ENCODE measurements around the gene MAPK9. TPM values are rescaled to one million over a fixed set of nuclear protein-coding genes. Genes with fewer than 3 reads are reported as not detected.
A peak's percentile ranks its signal among the peaks of the same experiment; 100 is the strongest.

The MAPK9 gene
- total and polyA plus RNA-seq, 7 experiments from 2014 or later = 14.7 to 41.4 (median 30.4) TPM

DNA sequence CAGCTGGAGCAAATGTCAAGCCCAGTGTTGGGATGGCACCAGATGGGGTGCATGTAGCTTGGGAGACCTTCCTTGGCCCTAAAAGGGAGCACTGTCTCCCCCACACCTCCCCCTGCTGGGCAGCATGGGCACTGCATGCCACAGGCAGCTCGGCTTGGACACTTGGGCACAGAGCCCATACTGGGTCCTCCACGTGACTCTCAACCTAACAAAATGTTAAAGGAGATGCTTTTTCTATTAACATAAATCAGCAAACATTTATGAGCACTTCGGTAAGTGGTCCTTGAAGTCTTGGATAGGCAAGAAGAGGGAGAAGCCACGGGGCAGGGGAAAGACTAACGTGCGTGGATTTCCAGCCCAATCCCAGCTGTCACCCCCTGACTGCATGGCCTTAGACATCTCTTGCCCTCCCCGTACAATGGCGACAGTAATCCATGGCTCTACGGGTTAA lies 23.9 kb upstream of the MAPK9 start:
- H3K9me3 Mint-ChIP-seq = no peaks in the 10 kb centered on the region
- peak; percentile 52 to 79 (median 66) for DNase-seq
- intact Hi-C loops (cut with micrococcal nuclease) = loop anchor here (1.0 to 5.0 kb wide), 3 partner anchors 22 to 118 kb away; no protein-coding TSS in a partner anchor
- ChIA-PET CTCF (interaction anchor here (0.6 to 4.8 kb wide), 10 partner anchors 8 to 523 kb away, joined by 3 to 72 read pairs (median 4); partner anchors contain the start of gene MAPK9), POLR2A (interaction anchor here (0.9 to 3.6 kb wide), 3 partner anchors 11 to 25 kb away, joined by 3 to 39 read pairs (median 3); partner anchors contain the start of gene MAPK9)
- Histone ChIP-seq H3K36me3 (ENCODE audit: control insufficient read depth in 2 of 3, insufficient read depth in 3 of 3, low read length in 3 of 3) (no peaks in the 10 kb centered on the region), H3K4me1 (ENCODE audit: control insufficient read depth in 2 of 2, insufficient read depth in 2 of 2, low read length in 2 of 2) (no peaks in the 10 kb centered on the region), H3K27me3 (ENCODE audit: control insufficient read depth in 2 of 2, insufficient read depth in 2 of 2, low read length in 2 of 2) (no peaks in the 10 kb centered on the region), H3K4me3 (ENCODE audit: low read length) (no peak overlapping the region), H3K27ac (ENCODE audit: low read depth, low read length) (no peak overlapping the region), H3K9me3 (ENCODE audit: control insufficient read depth in 2 of 3, low read length in 3 of 3) (no peaks in the 10 kb centered on the region)
- no peak overlapping the region for H3K27ac Mint-ChIP-seq
- H3K4me3 Mint-ChIP-seq = peak overlapping the region in 1 of 10 donors; percentile 30
- no peaks in the 10 kb centered on the region for H3K36me3 Mint-ChIP-seq
- H3K4me1 Mint-ChIP-seq = peaks cover 0 to 8% (median 0%) of the 10 kb centered on the region in 7 donors
- peak; percentile 96 for ATAC-seq
- no peaks in the 10 kb centered on the region for H3K27me3 Mint-ChIP-seq

DNA sequence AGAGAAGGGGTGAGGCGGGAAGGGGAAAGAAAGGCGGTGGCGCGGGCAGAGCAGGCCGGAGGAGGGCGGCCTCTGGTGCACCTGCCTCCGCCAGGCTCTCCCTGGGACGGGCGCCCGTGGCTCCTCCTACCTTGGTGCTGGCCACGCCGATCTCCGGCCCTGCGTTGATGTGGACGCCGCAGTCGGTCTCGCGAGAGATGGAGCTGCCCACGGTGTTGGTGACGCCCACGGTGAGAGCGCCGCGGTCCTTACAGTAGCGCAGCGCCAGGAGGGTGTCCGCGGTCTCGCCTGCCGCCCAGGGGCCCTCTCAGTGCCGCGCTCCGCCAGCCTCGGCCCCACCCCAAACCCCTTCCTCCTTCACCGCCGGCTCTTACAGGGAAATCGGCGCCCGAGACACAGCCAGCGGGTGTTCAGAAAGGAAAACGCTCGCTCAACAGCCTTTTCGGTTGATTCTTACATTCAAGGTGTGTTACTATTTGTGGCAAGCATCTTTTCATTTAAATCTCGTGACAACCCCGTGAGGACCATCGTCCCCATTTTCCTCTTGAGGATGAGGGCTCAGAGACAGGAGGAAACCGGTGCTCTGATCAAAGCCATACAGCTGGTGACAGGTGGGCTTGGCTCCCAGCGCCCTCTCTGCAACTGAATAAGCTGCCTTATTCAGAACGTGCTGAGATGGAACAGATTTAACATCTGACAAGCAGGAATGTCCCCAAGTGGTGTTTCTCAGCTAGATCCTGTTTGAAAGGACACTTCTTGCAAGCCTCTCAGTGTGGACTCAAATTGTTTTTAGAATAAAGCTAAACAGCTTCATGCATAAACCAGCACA lies 22.0 kb upstream of the MAPK9 start:
- ATAC-seq = no peak
- H3K4me1 Mint-ChIP-seq = peaks cover 0 to 8% (median 0%) of the 10 kb centered on the region in 7 donors
- H3K9me3 Mint-ChIP-seq = no peaks in the 10 kb centered on the region
- Histone ChIP-seq H3K36me3 (ENCODE audit: control insufficient read depth in 2 of 3, insufficient read depth in 3 of 3, low read length in 3 of 3) (no peaks in the 10 kb centered on the region), H3K4me1 (ENCODE audit: control insufficient read depth in 2 of 2, insufficient read depth in 2 of 2, low read length in 2 of 2) (no peaks in the 10 kb centered on the region), H3K4me3 (ENCODE audit: low read length) (no peak overlapping the region), H3K27me3 (ENCODE audit: control insufficient read depth in 2 of 2, insufficient read depth in 2 of 2, low read length in 2 of 2) (no peaks in the 10 kb centered on the region), H3K9me3 (ENCODE audit: control insufficient read depth in 2 of 3, low read length in 3 of 3) (no peaks in the 10 kb centered on the region), H3K27ac (ENCODE audit: low read depth, low read length) (no peak overlapping the region)
- peak in 4 of 9 donors; percentile 31 to 43 (median 36) for DNase-seq
- peak overlapping the region in 7 of 10 donors; percentile 68 to 77 (median 75) for H3K4me3 Mint-ChIP-seq
- H3K36me3 Mint-ChIP-seq = no peaks in the 10 kb centered on the region
- ChIA-PET CTCF (interaction anchor here (0.7 to 4.8 kb wide), 9 partner anchors 9 to 157 kb away, joined by 3 to 72 read pairs (median 4); partner anchors contain the start of gene MAPK9), POLR2A (interaction anchor here (3.6 kb wide), 1 partner anchor 20 kb away, joined by 39 read pairs; the partner anchor contains the start of gene MAPK9)
- no peaks in the 10 kb centered on the region for H3K27me3 Mint-ChIP-seq
- H3K27ac Mint-ChIP-seq = peak overlapping the region in 5 of 9 donors; percentile 33 to 69 (median 59)
- intact Hi-C loops (cut with micrococcal nuclease) = loop anchor here in 1 of 2 donors (2.0 kb wide), 1 partner anchor 113 kb away; no protein-coding TSS in a partner anchor

DNA sequence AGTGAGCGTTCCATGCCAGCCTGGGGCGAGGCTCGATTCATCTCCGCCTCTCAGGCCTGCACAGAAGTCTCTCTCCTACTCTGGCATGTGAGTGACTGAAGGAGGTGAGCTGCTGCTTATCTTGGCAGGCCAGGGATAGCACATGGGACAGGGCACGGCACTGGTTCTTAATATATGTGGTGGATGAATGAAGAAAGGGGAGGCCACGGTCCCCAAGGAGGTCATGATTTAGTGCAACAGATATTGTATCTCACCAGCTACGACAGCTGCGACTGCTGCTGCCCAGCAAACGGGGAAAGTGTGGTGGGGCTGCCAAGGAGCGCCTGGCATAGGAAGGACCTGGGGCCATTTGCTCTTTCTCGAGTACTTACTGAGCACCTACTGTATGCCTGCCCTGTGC lies 19.3 kb upstream of the MAPK9 start:
- Histone ChIP-seq H3K27ac (ENCODE audit: low read depth, low read length) (no peak overlapping the region), H3K4me1 (ENCODE audit: control insufficient read depth in 2 of 2, insufficient read depth in 2 of 2, low read length in 2 of 2) (no peaks in the 10 kb centered on the region), H3K4me3 (ENCODE audit: low read length) (no peak overlapping the region), H3K27me3 (ENCODE audit: control insufficient read depth in 2 of 2, insufficient read depth in 2 of 2, low read length in 2 of 2) (no peaks in the 10 kb centered on the region), H3K9me3 (ENCODE audit: control insufficient read depth in 2 of 3, low read length in 3 of 3) (no peaks in the 10 kb centered on the region), H3K36me3 (ENCODE audit: control insufficient read depth in 2 of 3, insufficient read depth in 3 of 3, low read length in 3 of 3) (no peaks in the 10 kb centered on the region)
- Mint-ChIP-seq H3K4me3 (peak overlapping the region in 2 of 10 donors; percentile 29), H3K4me1 (peaks cover 0 to 8% (median 0%) of the 10 kb centered on the region in 7 donors), H3K27me3 (no peaks in the 10 kb centered on the region), H3K9me3 (no peaks in the 10 kb centered on the region), H3K36me3 (no peaks in the 10 kb centered on the region), H3K27ac (peak overlapping the region in 1 of 9 donors; percentile 38)
- intact Hi-C loops (cut with micrococcal nuclease) = no loop called here
- ATAC-seq = no peak
- DNase-seq = no peak
- ChIA-PET CTCF (interaction anchor here (0.5 kb wide), 1 partner anchor 111 kb away, joined by 6 read pairs; no protein-coding TSS in a partner anchor), POLR2A (no interaction called here)

DNA sequence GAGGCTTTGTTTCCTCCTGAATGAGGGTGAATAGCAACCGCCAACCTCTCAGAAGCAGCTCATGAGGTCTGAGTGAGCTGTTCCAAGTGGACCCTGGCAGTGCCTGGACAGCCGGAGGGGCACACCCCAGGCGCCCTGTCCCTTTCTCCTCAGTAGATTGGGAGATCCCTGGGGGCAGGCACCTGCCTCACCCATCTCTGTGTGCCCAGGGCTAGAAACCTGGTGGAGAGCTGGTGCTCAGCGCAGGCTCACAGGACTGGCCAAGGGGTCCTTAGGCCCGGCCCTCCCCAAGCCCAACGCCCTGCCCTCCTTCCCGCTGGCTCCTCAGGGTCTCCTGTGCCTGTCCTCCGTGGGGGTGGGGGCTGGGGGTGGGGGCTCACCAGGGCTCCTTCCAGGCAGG lies 14.9 kb upstream of the MAPK9 start:
- H3K9me3 Mint-ChIP-seq = no peaks in the 10 kb centered on the region
- no peaks in the 10 kb centered on the region for H3K4me1 Mint-ChIP-seq
- ChIA-PET CTCF (interaction anchor here (1.4 kb wide), 1 partner anchor 9 kb away, joined by 4 read pairs; no protein-coding TSS in a partner anchor), POLR2A (interaction anchor here (1.1 kb wide), 1 partner anchor 11 kb away, joined by 3 read pairs; no protein-coding TSS in a partner anchor)
- no peak for ATAC-seq
- H3K27me3 Mint-ChIP-seq = peaks cover 0 to 6% (median 0%) of the 10 kb centered on the region in 5 donors
- no peak overlapping the region for H3K4me3 Mint-ChIP-seq
- H3K36me3 ChIP-seq (ENCODE audit: control insufficient read depth in 2 of 3, insufficient read depth in 3 of 3, low read length in 3 of 3) = no peaks in the 10 kb centered on the region
- no peaks in the 10 kb centered on the region for H3K27me3 ChIP-seq (ENCODE audit: control insufficient read depth in 2 of 2, insufficient read depth in 2 of 2, low read length in 2 of 2)
- no peaks in the 10 kb centered on the region for H3K36me3 Mint-ChIP-seq
- H3K4me1 ChIP-seq (ENCODE audit: control insufficient read depth in 2 of 2, insufficient read depth in 2 of 2, low read length in 2 of 2) = no peaks in the 10 kb centered on the region
- H3K27ac Mint-ChIP-seq = no peak overlapping the region
- no peaks in the 10 kb centered on the region for H3K9me3 ChIP-seq (ENCODE audit: control insufficient read depth in 2 of 3, low read length in 3 of 3)
- no peak overlapping the region for H3K27ac ChIP-seq (ENCODE audit: low read depth, low read length)
- DNase-seq = no peak
- intact Hi-C loops (cut with micrococcal nuclease) = no loop called here
- H3K4me3 ChIP-seq (ENCODE audit: low read length) = no peak overlapping the region

DNA sequence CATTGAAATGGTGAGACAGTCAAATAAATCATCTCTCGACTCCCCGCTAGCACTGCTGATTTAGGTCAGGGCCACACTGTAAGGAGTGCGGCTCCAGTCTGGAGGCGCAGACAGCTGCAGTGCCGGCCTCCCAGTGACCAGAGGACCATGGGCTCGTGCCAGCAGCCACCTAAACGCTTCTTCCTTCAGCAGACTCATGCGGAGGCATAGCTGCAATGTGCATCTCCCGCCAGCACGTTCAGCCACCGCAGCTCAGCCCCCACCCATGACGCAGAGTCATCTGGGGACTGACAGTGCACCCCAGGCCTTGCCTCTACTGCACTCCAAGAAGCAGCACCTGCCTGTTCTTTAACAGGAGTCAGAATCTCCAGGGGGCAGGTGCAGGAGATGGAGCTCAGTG lies 13.6 kb upstream of the MAPK9 start:
- Mint-ChIP-seq H3K36me3 (no peaks in the 10 kb centered on the region), H3K4me1 (no peaks in the 10 kb centered on the region), H3K27ac (no peak overlapping the region), H3K4me3 (no peak overlapping the region), H3K9me3 (no peaks in the 10 kb centered on the region), H3K27me3 (peaks cover 0 to 12% (median 0%) of the 10 kb centered on the region in 5 donors)
- DNase-seq (no peak), ATAC-seq (no peak)
- Histone ChIP-seq H3K9me3 (ENCODE audit: control insufficient read depth in 2 of 3, low read length in 3 of 3) (no peaks in the 10 kb centered on the region), H3K36me3 (ENCODE audit: control insufficient read depth in 2 of 3, insufficient read depth in 3 of 3, low read length in 3 of 3) (no peaks in the 10 kb centered on the region), H3K4me1 (ENCODE audit: control insufficient read depth in 2 of 2, insufficient read depth in 2 of 2, low read length in 2 of 2) (no peaks in the 10 kb centered on the region), H3K27ac (ENCODE audit: low read depth, low read length) (no peak overlapping the region), H3K27me3 (ENCODE audit: control insufficient read depth in 2 of 2, insufficient read depth in 2 of 2, low read length in 2 of 2) (no peaks in the 10 kb centered on the region), H3K4me3 (ENCODE audit: low read length) (no peak overlapping the region)
- POLR2A ChIA-PET = no interaction called here
- CTCF ChIA-PET = interaction anchor here (0.8 to 1.6 kb wide), 3 partner anchors 9 to 23 kb away, joined by 4 to 11 read pairs (median 5); no protein-coding TSS in a partner anchor
- intact Hi-C loops (cut with micrococcal nuclease) = no loop called here

DNA sequence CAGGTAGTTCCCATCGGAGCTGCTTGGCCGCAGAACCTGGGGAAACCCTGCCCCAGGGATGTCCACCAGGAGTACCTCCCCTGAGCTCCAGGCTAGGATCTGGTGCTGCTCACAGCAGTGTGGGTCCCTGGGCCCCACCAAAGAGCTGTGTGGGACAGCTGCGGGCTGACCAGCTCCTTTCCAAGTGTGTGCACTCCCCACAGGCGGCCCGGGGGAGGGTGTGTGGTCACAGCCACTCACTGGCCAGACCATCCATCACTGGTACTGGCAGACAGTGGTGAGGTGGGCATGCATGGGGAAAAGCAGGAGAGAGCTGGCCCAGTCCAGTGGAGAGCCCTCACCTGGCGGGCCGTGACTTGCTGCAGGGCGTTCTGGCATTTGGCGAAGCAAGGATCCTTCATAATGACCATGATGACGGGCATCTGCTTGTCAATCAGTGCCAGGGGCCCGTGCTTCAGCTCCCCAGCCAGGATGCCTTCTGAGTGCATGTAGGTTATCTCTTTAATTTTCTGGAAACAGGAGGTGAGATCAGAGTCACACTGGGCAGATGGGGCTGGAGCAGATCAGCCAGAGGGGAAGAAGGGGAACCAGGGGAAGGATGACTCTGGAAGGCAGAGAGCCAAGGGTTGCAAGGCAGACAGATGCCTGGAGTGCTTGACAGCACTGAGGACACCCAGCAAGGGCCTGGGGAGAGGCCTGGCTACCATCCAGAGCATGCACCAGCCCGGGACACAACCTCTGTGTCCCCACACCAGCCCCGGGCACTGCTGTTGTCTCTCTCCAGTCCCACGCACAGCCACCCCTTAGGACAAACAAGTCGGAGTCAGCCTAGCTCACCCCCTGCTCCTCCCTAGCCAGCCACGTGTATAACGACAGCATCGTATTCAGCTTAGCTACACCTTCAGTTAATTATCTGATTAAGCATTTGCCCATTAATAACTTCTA lies 12.8 kb upstream of the MAPK9 start:
- intact Hi-C loops (cut with micrococcal nuclease) = no loop called here
- H3K27ac Mint-ChIP-seq = peak overlapping the region in 1 of 9 donors; percentile 62
- ChIA-PET POLR2A (no interaction called here), CTCF (interaction anchor here (0.9 to 1.6 kb wide), 3 partner anchors 10 to 12 kb away, joined by 3 to 5 read pairs (median 4); no protein-coding TSS in a partner anchor)
- H3K4me1 Mint-ChIP-seq = no peaks in the 10 kb centered on the region
- H3K4me3 Mint-ChIP-seq = no peak overlapping the region
- peaks cover 0 to 12% (median 0%) of the 10 kb centered on the region in 5 donors for H3K27me3 Mint-ChIP-seq
- no peaks in the 10 kb centered on the region for H3K36me3 Mint-ChIP-seq
- Histone ChIP-seq H3K4me3 (ENCODE audit: low read length) (no peak overlapping the region), H3K27me3 (ENCODE audit: control insufficient read depth in 2 of 2, insufficient read depth in 2 of 2, low read length in 2 of 2) (no peaks in the 10 kb centered on the region), H3K27ac (ENCODE audit: low read depth, low read length) (no peak overlapping the region), H3K4me1 (ENCODE audit: control insufficient read depth in 2 of 2, insufficient read depth in 2 of 2, low read length in 2 of 2) (no peaks in the 10 kb centered on the region), H3K36me3 (ENCODE audit: control insufficient read depth in 2 of 3, insufficient read depth in 3 of 3, low read length in 3 of 3) (no peaks in the 10 kb centered on the region), H3K9me3 (ENCODE audit: control insufficient read depth in 2 of 3, low read length in 3 of 3) (no peaks in the 10 kb centered on the region)
- no peaks in the 10 kb centered on the region for H3K9me3 Mint-ChIP-seq
- DNase-seq = no peak
- ATAC-seq = no peak

All from naive thymus-derived CD4-positive, alpha-beta T cell (primary cell).